SJCRH30 (cell line): Measurements from ENCODE around the gene TOR3A. TPM values are rescaled to one million over a fixed set of nuclear protein-coding genes. Genes with fewer than 3 reads are reported as not detected.
A peak's percentile ranks its signal among the peaks of the same experiment; 100 is the strongest.
"Not testable (repeated sequence)": the region's sequence is repeated elsewhere in the genome, so short reads cannot be mapped to it uniquely, and the experiment has no call there.

Experiments used
- DNase-seq, 2 experiments: peaks; one replicate each; pipeline ENCODE4 v3.0.0-alpha.2; 2015 to 2020
- H3K27ac ChIP-seq: fragments of 250-450 bp; sonication (Bioruptor Pico); 2 replicates; pipeline ENCODE4 v1.5.1; 2020; ENCODE audit warnings: mild to moderate bottlenecking, moderate library complexity
- H3K27me3 ChIP-seq: fragments of 250-450 bp; sonication (Bioruptor Pico); 2 replicates; pipeline ENCODE4 v1.5.1; 2020; ENCODE audit warnings: mild to moderate bottlenecking, moderate library complexity
- H3K36me3 ChIP-seq: fragments of 250-450 bp; sonication (Bioruptor Pico); 2 replicates; pipeline ENCODE4 v1.5.1; 2020; ENCODE audit warnings: mild to moderate bottlenecking, moderate library complexity
- H3K4me1 ChIP-seq: fragments of 250-450 bp; sonication (Bioruptor Pico); 2 replicates; pipeline ENCODE4 v1.5.1; 2020; ENCODE audit warnings: mild to moderate bottlenecking, moderate library complexity
- H3K4me3 ChIP-seq: fragments of 250-450 bp; sonication (Bioruptor Pico); 2 replicates; pipeline ENCODE4 v1.5.1; 2020; ENCODE audit warnings: mild to moderate bottlenecking, moderate library complexity
- H3K9me3 ChIP-seq: fragments of 250-450 bp; sonication (Bioruptor Pico); replicated peaks from 2 replicates; pipeline ENCODE4 v1.5.1; 2020; ENCODE audit warnings: mild to moderate bottlenecking, moderate library complexity
- total RNA-seq: library from RNA; depleted of rRNA; stranded (reverse); fragments of >200 nt; shearing (Covaris generic); gene quantifications from 2 replicates; pipeline ENCODE4 v1.2.3, GENCODE V29; 2014; rRNA removed

The TOR3A gene
- total RNA-seq: 14.6 and 15.4 TPM in 2 replicates

GRCh38 chr1:179081687-179082332, at the start of gene TOR3A:
TSS of gene TOR3A (plus strand) at chr1:179082070. CDS start at chr1:179082129, 59 bp downstream.
- Histone ChIP-seq H3K9me3 (no peaks in the 10 kb centered on the region), H3K27me3 (no peaks in the 10 kb centered on the region), H3K36me3 (no peaks in the 10 kb centered on the region), H3K4me3 (peak within 1 kb of the TSS; percentile 82), H3K27ac (peak within 1 kb of the TSS; percentile 73), H3K4me1 (0 out of 2 replicates have a peak, but pooled peaks cover 4% of the 10 kb centered on the region)
- DNase-seq: peak; percentile 92 to 93

- Histone ChIP-seq H3K4me1 (peaks cover 8% of the 10 kb centered on the region), H3K9me3 (no peaks in the 10 kb centered on the region), H3K27me3 (no peaks in the 10 kb centered on the region), H3K36me3 (no peaks in the 10 kb centered on the region), H3K27ac (no peak overlapping the region), H3K4me3 (no peak overlapping the region)
- no peak for DNase-seq
These were observed 47.1 kb upstream of the TOR3A start for GRCh38 chr1:179034720-179035119.

GRCh38 chr1:179036844-179037465, 44.9 kb upstream of the TOR3A start:
- DNase-seq: no peak
- Histone ChIP-seq H3K27ac (no peak overlapping the region), H3K9me3 (no peaks in the 10 kb centered on the region), H3K27me3 (no peaks in the 10 kb centered on the region), H3K4me1 (peaks cover 8% of the 10 kb centered on the region), H3K36me3 (no peaks in the 10 kb centered on the region), H3K4me3 (no peak overlapping the region)

- DNase-seq: no peak
- Histone ChIP-seq H3K27ac (no peak overlapping the region), H3K27me3 (no peaks in the 10 kb centered on the region), H3K9me3 (no peaks in the 10 kb centered on the region), H3K4me3 (no peak overlapping the region), H3K4me1 (peaks cover 8% of the 10 kb centered on the region), H3K36me3 (no peaks in the 10 kb centered on the region)
These were observed 43.2 kb upstream of the TOR3A start for GRCh38 chr1:179038528-179039281.

- not testable (repeated sequence) for H3K9me3 ChIP-seq, DNase-seq, H3K4me1 ChIP-seq, H3K36me3 ChIP-seq, H3K4me3 ChIP-seq, H3K27me3 ChIP-seq, H3K27ac ChIP-seq
These were observed 42.2 kb upstream of the TOR3A start for GRCh38 chr1:179039502-179040174.

- H3K9me3 ChIP-seq, H3K4me3 ChIP-seq, H3K27ac ChIP-seq, DNase-seq, H3K4me1 ChIP-seq, H3K36me3 ChIP-seq, H3K27me3 ChIP-seq: not testable (repeated sequence)
These were observed 41.7 kb upstream of the TOR3A start for GRCh38 chr1:179040175-179040551.

- Histone ChIP-seq H3K4me3 (no peak overlapping the region), H3K27me3 (no peaks in the 10 kb centered on the region), H3K9me3 (no peaks in the 10 kb centered on the region), H3K36me3 (no peaks in the 10 kb centered on the region; the same call in none of the 2 replicates), H3K27ac (no peak overlapping the region), H3K4me1 (peaks cover 8% of the 10 kb centered on the region)
- DNase-seq: no peak
These were observed 39.8 kb upstream of the TOR3A start for GRCh38 chr1:179042087-179042486.

- DNase-seq: no peak
- H3K36me3 ChIP-seq: no peaks in the 10 kb centered on the region; the same call in none of the 2 replicates
- H3K4me3 ChIP-seq: no peak overlapping the region
- H3K27ac ChIP-seq: no peak overlapping the region
- no peaks in the 10 kb centered on the region for H3K9me3 ChIP-seq
- peaks cover 8% of the 10 kb centered on the region for H3K4me1 ChIP-seq
- H3K27me3 ChIP-seq: no peaks in the 10 kb centered on the region
These were observed 39.2 kb upstream of the TOR3A start for GRCh38 chr1:179042700-179043099.

- Histone ChIP-seq H3K27ac (no peak overlapping the region), H3K9me3 (no peaks in the 10 kb centered on the region), H3K36me3 (no peaks in the 10 kb centered on the region; the same call in none of the 2 replicates), H3K27me3 (no peaks in the 10 kb centered on the region), H3K4me3 (no peak overlapping the region), H3K4me1 (peaks cover 8% of the 10 kb centered on the region)
- peak; percentile 23 to 45 for DNase-seq
These were observed 38.6 kb upstream of the TOR3A start for GRCh38 chr1:179043266-179043665.

GRCh38 chr1:179043907-179044306, 38.0 kb upstream of the TOR3A start:
- peaks cover 2% of the 10 kb centered on the region for H3K4me1 ChIP-seq
- no peaks in the 10 kb centered on the region for H3K27me3 ChIP-seq
- H3K9me3 ChIP-seq: no peaks in the 10 kb centered on the region
- no peak overlapping the region for H3K4me3 ChIP-seq
- no peak for DNase-seq
- no peak overlapping the region for H3K27ac ChIP-seq
- H3K36me3 ChIP-seq: no peaks in the 10 kb centered on the region; the same call in none of the 2 replicates

- no peak for DNase-seq
These were observed 34.8 kb upstream of the TOR3A start for GRCh38 chr1:179046808-179047635.

GRCh38 chr1:179047636-179047997, 34.3 kb upstream of the TOR3A start:
- H3K4me1 ChIP-seq: no peaks in the 10 kb centered on the region
- peaks cover 4% of the 10 kb centered on the region for H3K36me3 ChIP-seq
- H3K4me3 ChIP-seq: no peak overlapping the region
- no peak for DNase-seq
- no peaks in the 10 kb centered on the region for H3K27me3 ChIP-seq
- H3K27ac ChIP-seq: no peak overlapping the region
- H3K9me3 ChIP-seq: no peaks in the 10 kb centered on the region

More at GRCh38 chr1:179046808-179047635, 34.8 kb upstream of the TOR3A start:
- Histone ChIP-seq H3K27ac (no peak overlapping the region), H3K4me1 (no peaks in the 10 kb centered on the region), H3K36me3 (peaks cover 4% of the 10 kb centered on the region), H3K9me3 (no peaks in the 10 kb centered on the region), H3K27me3 (no peaks in the 10 kb centered on the region), H3K4me3 (no peak overlapping the region)

GRCh38 chr1:179048339-179049124, 33.3 kb upstream of the TOR3A start:
- peaks cover 4% of the 10 kb centered on the region for H3K36me3 ChIP-seq
- H3K27ac ChIP-seq: no peak overlapping the region
- no peaks in the 10 kb centered on the region for H3K4me1 ChIP-seq
- H3K27me3 ChIP-seq: no peaks in the 10 kb centered on the region
- no peak for DNase-seq
- H3K4me3 ChIP-seq: no peak overlapping the region
- no peaks in the 10 kb centered on the region for H3K9me3 ChIP-seq
